ENCODE data around the gene UBE2N. TPM values are rescaled to one million over a fixed set of nuclear protein-coding genes. Genes with fewer than 3 reads are reported as not detected.
A peak's percentile ranks its signal among the peaks of the same experiment; 100 is the strongest.

UBE2N gene
- total and polyA plus RNA-seq, 10 of the 15 experiments (the other 5 are each of a cell fraction or from before 2014, with no cell fraction given) = 243 to 945 (median 443) TPM

DNA sequence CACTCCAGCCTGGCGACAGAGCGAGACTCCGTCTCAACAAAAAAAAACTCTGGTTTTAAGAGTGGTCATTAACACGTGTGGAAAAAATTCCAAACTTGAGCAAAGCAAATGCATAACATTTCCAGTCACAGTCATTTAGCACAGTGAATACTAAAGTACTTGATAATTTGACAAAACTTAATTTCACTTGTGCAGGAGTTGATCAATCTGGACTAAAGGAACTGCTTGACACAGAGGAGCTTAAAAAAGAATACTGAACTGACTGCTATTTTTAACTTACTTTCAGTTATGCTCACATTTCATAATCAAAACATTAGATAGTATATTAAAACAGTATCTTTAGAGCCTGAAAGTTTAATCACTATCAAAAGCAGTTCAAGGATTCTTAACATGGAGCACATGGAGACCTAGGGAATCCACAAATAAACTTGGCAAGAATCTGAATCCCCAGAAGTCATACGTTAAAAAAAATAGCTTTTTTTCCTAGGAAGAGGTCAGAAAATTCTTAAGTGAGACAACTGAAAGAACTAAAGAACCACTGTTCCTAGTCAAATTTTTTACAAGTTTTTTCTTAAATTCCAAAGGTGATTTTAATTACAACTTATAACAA is 7.4 kb downstream of the UBE2N start:
- no peak for DNase-seq (ENCODE audit: low read depth, low spot score)
- in situ Hi-C loops (cut with MboI) = no loop called here
- Histone ChIP-seq H2AFZ (ENCODE audit: control insufficient read depth, low read depth, low read length) (no peak overlapping the region), H3K27me3 (replicated peaks in 1 of 2; ENCODE audit: control insufficient read depth in 2 of 2, insufficient read depth in 2 of 2, low read length in 1 of 2) (no peaks in the 10 kb centered on the region), H4K20me1 (ENCODE audit: control insufficient read depth, insufficient read depth) (no peaks in the 10 kb centered on the region), H3K79me2 (ENCODE audit: control insufficient read depth, insufficient read depth, low read length) (peaks cover 97% of the 10 kb centered on the region), H3K36me3 (ENCODE audit: control insufficient read depth in 2 of 2, insufficient read depth in 2 of 2, low read length in 1 of 2) (no peaks in the 10 kb centered on the region), H3K27ac (ENCODE audit: control insufficient read depth, insufficient read depth) (peak overlapping the region; percentile 81), H3K9me3 (replicated peaks; ENCODE audit: control insufficient read depth, insufficient read depth, low read length) (no peaks in the 10 kb centered on the region; the same call in 2 of the 3 replicates), H3K9ac (ENCODE audit: control insufficient read depth, insufficient read depth, low read length) (peak overlapping the region; percentile 17; the same call in 1 of the 2 replicates), H3K4me1 (ENCODE audit: control insufficient read depth, insufficient read depth, low read length) (peaks cover 34% of the 10 kb centered on the region), H3K4me3 (peak overlapping the region; percentile 66), H3K4me2 (ENCODE audit: control insufficient read depth, insufficient read depth) (peak overlapping the region; percentile 86)
- ChIA-PET POLR2A (interaction anchor here (1.2 to 6.1 kb wide), 3 partner anchors 10 to 48 kb away, joined by 3 to 65 read pairs (median 10); no protein-coding TSS in a partner anchor), RAD21 (ENCODE audit: unreplicated experiment) (interaction anchor here (1.2 to 6.3 kb wide), 5 partner anchors 11 to 447 kb away, joined by 3 to 145 read pairs (median 6); no protein-coding TSS in a partner anchor), CTCF (interaction anchor here (0.6 to 9.6 kb wide), 10 partner anchors 11 to 669 kb away, joined by 3 to 163 read pairs (median 3); partner anchors contain the start of gene MRPL42), SMC1A (ENCODE audit: uncharacterized antibody, unreplicated experiment) (interaction anchor here (0.6 to 7.1 kb wide), 7 partner anchors 9 to 457 kb away, joined by 3 to 86 read pairs (median 4); no protein-coding TSS in a partner anchor)
- no peak for FAIRE-seq
- no TSS peak for BruUV-seq (replicated peaks)
- ATAC-seq = no peak
- TF ChIP-seq ZSCAN29 (IDR thresholded peaks at IDR 0.05) (no peak), GABPA (IDR thresholded peaks at IDR 0.05; ENCODE audit: low read depth) (no peak), NFIC (IDR thresholded peaks at IDR 0.05; ENCODE audit: low read depth, low read length) (peak; percentile 24; the same call in 1 of the 2 replicates), IKZF1 (conservative IDR thresholded peaks at IDR 0.05) (peak; percentile 45), MEF2B (IDR thresholded peaks at IDR 0.05; ENCODE audit: partially characterized antibody, poor library complexity, severe bottlenecking) (peak; percentile 37), MEF2A (IDR thresholded peaks at IDR 0.05; ENCODE audit: insufficient read depth, low read depth, low read length) (peak; percentile 69), IKZF2 (IDR thresholded peaks at IDR 0.05) (0 out of 4 replicates have a peak, but pooled peaks of 1 of the 2 experiments have one; percentile 28), RUNX3 (IDR thresholded peaks at IDR 0.05; ENCODE audit: low read length) (no peak)
- TF ChIP-seq, protein P1, sequence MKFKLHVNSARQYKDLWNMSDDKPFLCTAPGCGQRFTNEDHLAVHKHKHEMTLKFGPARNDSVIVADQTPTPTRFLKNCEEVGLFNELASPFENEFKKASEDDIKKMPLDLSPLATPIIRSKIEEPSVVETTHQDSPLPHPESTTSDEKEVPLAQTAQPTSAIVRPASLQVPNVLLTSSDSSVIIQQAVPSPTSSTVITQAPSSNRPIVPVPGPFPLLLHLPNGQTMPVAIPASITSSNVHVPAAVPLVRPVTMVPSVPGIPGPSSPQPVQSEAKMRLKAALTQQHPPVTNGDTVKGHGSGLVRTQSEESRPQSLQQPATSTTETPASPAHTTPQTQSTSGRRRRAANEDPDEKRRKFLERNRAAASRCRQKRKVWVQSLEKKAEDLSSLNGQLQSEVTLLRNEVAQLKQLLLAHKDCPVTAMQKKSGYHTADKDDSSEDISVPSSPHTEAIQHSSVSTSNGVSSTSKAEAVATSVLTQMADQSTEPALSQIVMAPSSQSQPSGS (IDR thresholded peaks at IDR 0.05; ENCODE audit: low read length) = 0 out of 2 replicates have a peak, but pooled peaks have one; percentile 17
- TF ChIP-seq, protein P2, sequence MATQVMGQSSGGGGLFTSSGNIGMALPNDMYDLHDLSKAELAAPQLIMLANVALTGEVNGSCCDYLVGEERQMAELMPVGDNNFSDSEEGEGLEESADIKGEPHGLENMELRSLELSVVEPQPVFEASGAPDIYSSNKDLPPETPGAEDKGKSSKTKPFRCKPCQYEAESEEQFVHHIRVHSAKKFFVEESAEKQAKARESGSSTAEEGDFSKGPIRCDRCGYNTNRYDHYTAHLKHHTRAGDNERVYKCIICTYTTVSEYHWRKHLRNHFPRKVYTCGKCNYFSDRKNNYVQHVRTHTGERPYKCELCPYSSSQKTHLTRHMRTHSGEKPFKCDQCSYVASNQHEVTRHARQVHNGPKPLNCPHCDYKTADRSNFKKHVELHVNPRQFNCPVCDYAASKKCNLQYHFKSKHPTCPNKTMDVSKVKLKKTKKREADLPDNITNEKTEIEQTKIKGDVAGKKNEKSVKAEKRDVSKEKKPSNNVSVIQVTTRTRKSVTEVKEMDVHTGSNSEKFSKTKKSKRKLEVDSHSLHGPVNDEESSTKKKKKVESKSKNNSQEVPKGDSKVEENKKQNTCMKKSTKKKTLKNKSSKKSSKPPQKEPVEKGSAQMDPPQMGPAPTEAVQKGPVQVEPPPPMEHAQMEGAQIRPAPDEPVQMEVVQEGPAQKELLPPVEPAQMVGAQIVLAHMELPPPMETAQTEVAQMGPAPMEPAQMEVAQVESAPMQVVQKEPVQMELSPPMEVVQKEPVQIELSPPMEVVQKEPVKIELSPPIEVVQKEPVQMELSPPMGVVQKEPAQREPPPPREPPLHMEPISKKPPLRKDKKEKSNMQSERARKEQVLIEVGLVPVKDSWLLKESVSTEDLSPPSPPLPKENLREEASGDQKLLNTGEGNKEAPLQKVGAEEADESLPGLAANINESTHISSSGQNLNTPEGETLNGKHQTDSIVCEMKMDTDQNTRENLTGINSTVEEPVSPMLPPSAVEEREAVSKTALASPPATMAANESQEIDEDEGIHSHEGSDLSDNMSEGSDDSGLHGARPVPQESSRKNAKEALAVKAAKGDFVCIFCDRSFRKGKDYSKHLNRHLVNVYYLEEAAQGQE (IDR thresholded peaks at IDR 0.05; ENCODE audit: low read depth, low read length) = no peak
- TF ChIP-seq, protein P3, sequence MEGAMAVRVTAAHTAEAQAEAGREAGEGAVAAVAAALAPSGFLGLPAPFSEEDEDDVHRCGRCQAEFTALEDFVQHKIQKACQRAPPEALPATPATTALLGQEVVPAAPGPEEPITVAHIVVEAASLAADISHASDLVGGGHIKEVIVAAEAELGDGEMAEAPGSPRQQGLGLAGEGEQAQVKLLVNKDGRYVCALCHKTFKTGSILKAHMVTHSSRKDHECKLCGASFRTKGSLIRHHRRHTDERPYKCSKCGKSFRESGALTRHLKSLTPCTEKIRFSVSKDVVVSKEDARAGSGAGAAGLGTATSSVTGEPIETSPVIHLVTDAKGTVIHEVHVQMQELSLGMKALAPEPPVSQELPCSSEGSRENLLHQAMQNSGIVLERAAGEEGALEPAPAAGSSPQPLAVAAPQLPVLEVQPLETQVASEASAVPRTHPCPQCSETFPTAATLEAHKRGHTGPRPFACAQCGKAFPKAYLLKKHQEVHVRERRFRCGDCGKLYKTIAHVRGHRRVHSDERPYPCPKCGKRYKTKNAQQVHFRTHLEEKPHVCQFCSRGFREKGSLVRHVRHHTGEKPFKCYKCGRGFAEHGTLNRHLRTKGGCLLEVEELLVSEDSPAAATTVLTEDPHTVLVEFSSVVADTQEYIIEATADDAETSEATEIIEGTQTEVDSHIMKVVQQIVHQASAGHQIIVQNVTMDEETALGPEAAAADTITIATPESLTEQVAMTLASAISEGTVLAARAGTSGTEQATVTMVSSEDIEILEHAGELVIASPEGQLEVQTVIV (IDR thresholded peaks at IDR 0.05; ENCODE audit: borderline replicate concordance, partially characterized antibody) = no peak
- WGBS (ENCODE audit: insufficient coverage, insufficient replicate concordance, low lambda C conversion rate, missing lambda C conversion rate) = 2% methylated on average over 5 of the region's 5 CpGs
- intact Hi-C loops (cut with micrococcal nuclease; ENCODE audit: unreplicated experiment) = no loop called here
